HEK293T (cell line): Measurements from ENCODE around the gene NABP2.

Experiments
- CTCF ChIA-PET: fragments of 350-600 bp; formaldehyde crosslinking; extraction: SDS; loops from one replicate; lab custom pipeline; 2021; ENCODE audit warnings: antibody characterized with exemption, inconsistent platforms; lab: Yijun Ruan, JAX
- POLR2A ChIA-PET: fragments of 350-600 bp; formaldehyde crosslinking; extraction: SDS; loops from one replicate; lab custom pipeline; 2020; ENCODE audit warnings: antibody characterized with exemption, inconsistent platforms; lab: Yijun Ruan, JAX
- DNase-seq: peaks from one replicate; pipeline ENCODE4 v3.0.0; 2012; ENCODE audit warnings: mixed read lengths; ENCODE audit errors: extremely low spot score
- ARNT ChIP-seq: fragments of 450-650 bp; IDR thresholded peaks from 2 replicates; pipeline ENCODE4 v1.6.1; 2017; ENCODE audit warnings: mild to moderate bottlenecking
- BHLHE40 ChIP-seq: fragments of 450-650 bp; IDR thresholded peaks from 2 replicates; pipeline ENCODE4 v1.6.1; 2016; ENCODE audit warnings: mild to moderate bottlenecking, moderate library complexity, borderline replicate concordance
- CTBP1 ChIP-seq: fragments of 450-650 bp; IDR thresholded peaks from 2 replicates; pipeline ENCODE4 v1.6.1; 2016; ENCODE audit warnings: borderline replicate concordance
- ELF4 ChIP-seq: fragments of 450-650 bp; IDR thresholded peaks from 2 replicates; pipeline ENCODE4 v1.6.1; 2017; ENCODE audit warnings: antibody characterized with exemption
- FOXA1 ChIP-seq: fragments of 450-650 bp; IDR thresholded peaks from 2 replicates; pipeline ENCODE4 v1.6.1; 2016; ENCODE audit warnings: mild to moderate bottlenecking
- FOXK2 ChIP-seq: fragments of 450-650 bp; IDR thresholded peaks from 2 replicates; pipeline ENCODE4 v1.6.1; 2016; ENCODE audit warnings: mild to moderate bottlenecking
- FOXM1 ChIP-seq: fragments of 450-650 bp; IDR thresholded peaks from 2 replicates; pipeline ENCODE4 v1.6.1; 2017; ENCODE audit warnings: mild to moderate bottlenecking, borderline replicate concordance
- HDGF ChIP-seq: fragments of 450-650 bp; IDR thresholded peaks from 2 replicates; pipeline ENCODE4 v1.6.1; 2017; ENCODE audit warnings: antibody characterized with exemption, borderline replicate concordance
- L3MBTL2 ChIP-seq: fragments of 450-650 bp; conservative IDR thresholded peaks from 2 replicates; pipeline ENCODE4 v1.6.1; 2016; ENCODE audit warnings: mild to moderate bottlenecking
- LEF1 ChIP-seq: fragments of 450-650 bp; IDR thresholded peaks from 2 replicates; pipeline ENCODE4 v1.6.1; 2017; ENCODE audit warnings: mild to moderate bottlenecking, borderline replicate concordance
- PKNOX1 ChIP-seq: fragments of 450-650 bp; IDR thresholded peaks from 2 replicates; pipeline ENCODE4 v1.6.1; 2016
- SP1 ChIP-seq: fragments of 450-650 bp; IDR thresholded peaks from 2 replicates; pipeline ENCODE4 v1.6.1; 2017
- SUZ12 ChIP-seq: fragments of 450-650 bp; IDR thresholded peaks from 2 replicates; pipeline ENCODE4 v1.6.1; 2016; ENCODE audit warnings: mild to moderate bottlenecking
- TARDBP ChIP-seq: fragments of 450-650 bp; IDR thresholded peaks from 2 replicates; pipeline ENCODE4 v1.6.1; 2016
- ZNF384 ChIP-seq: fragments of 450-650 bp; IDR thresholded peaks from 2 replicates; pipeline ENCODE4 v1.6.1; 2016

The NABP2 gene

DNA sequence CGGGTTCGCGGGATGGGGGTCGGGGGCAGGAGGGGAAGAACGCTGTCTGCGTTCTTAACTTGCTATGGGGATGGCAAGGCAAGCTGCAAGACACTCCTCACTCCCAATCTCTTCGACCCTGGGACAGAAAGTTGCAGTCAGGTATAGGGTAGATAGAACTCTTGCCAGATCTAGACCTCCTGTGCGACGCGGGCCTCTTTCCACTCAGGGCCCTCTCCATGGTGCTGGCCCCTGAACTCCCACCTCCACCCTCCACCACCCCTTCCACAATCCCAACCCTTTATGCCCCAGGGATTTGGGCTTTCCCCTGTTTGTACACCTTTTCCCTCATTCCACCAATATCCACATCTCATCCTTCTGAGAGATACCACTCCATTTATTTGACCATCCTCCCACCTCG, 812 bp downstream of the NABP2 start:
- POLR2A ChIA-PET, result interaction anchor here (1.6 kb wide), 1 partner anchor 41 kb away, joined by 3 read pairs; the partner anchor contains the start of gene COQ10A
- no peak for DNase-seq
- CTCF ChIA-PET, result interaction anchor here (1.2 kb wide), 1 partner anchor 35 kb away, joined by 3 read pairs; the partner anchor contains the start of gene SMARCC2
- TF ChIP-seq FOXM1, result no peak
- TF ChIP-seq ARNT, result no peak
- TF ChIP-seq FOXA1, result no peak
- no peak for TF ChIP-seq L3MBTL2
- no peak for TF ChIP-seq ELF4
- TF ChIP-seq HDGF, result no peak
- no peak for TF ChIP-seq FOXK2
- TF ChIP-seq BHLHE40, result no peak
- no peak for TF ChIP-seq SP1
- TF ChIP-seq ZNF384, result no peak
- TF ChIP-seq TARDBP, result no peak
- TF ChIP-seq LEF1, result no peak
- no peak for TF ChIP-seq CTBP1
- no peak for TF ChIP-seq SUZ12

DNA sequence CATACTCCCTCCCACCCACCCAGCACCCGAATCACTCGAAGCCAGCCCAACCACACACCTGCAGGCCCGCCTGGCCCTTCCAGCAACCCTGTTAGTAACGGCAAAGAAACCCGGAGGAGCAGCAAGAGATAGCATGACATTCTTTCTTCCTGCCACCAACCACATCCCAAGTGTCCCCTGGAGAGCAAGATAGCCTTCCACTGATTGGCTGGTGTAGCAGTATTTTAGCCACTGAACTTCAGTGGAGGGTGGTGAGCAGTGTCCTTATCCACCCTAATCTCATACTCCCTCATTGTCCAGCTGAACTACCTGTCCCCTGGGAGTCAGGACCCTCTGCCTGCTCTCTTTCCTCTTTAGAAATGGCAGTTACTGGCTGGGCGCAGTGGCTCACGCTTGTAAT, 4.9 kb downstream of the NABP2 start:
- ChIA-PET CTCF (no interaction called here), POLR2A (no interaction called here)
- no peak for DNase-seq
- TF ChIP-seq LEF1 (no peak), BHLHE40 (no peak), ELF4 (no peak), SP1 (no peak), HDGF (no peak), ZNF384 (no peak), L3MBTL2 (no peak), SUZ12 (no peak), PKNOX1 (no peak), FOXK2 (no peak), ARNT (no peak), TARDBP (no peak), CTBP1 (no peak)

- ChIA-PET CTCF (no interaction called here), POLR2A (interaction anchor here (3.0 kb wide), 1 partner anchor 8 kb away, joined by 18 read pairs; the partner anchor contains the start of gene RNF41)
- no peak for DNase-seq
- TF ChIP-seq PKNOX1 (no peak), CTBP1 (no peak), HDGF (no peak), ELF4 (no peak), FOXK2 (no peak), LEF1 (no peak), FOXA1 (no peak), L3MBTL2 (no peak), TARDBP (no peak), SUZ12 (no peak), SP1 (no peak), FOXM1 (no peak), ZNF384 (no peak), ARNT (no peak)
Observed at GRCh38 chr12:56229916-56230431, 5.8 kb downstream of the NABP2 start, which contains the start of gene SLC39A5. Gene SLC39A5 (plus strand): TSS chr12:56230051. CDS start chr12:56231275, 1,224 bp downstream.

DNA sequence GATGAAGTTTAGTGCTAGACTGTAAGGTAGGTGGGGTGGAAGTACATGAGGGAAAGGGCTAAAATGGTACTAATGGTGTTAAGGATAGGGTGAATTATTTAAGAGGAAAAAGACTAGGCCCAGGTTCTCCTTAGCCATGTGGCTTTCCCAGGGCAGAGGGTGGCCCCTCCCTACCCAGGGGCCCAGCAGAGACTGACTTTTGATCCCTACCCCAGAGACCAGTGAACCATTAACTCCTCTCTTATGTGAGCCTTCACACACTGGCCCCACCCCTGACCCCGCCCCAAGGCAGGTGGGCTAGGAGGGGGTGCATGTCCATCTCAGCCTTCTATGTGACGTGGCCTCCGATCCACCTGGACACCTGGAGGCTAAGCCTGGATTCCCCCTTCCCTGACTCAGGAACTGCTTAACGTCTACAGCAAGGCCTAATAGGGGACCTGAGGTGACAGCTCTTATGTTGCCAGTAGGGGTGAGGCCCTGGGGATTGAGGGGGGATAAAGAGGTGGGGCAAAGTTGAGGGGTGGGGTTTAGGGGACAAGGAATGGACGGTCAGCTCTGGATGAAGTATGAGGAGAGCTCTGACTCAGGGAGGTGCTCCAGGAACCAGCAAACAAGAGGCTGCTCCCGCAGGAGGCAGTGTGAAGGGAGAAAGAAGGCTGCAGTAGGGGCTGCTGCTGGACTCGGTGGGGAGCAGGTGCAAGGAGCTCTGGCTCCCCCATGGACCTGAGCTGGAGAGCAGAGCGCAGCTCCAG, 6.5 kb downstream of the NABP2 start:
- POLR2A ChIA-PET, result interaction anchor here (1.0 to 3.0 kb wide), 2 partner anchors 9 to 85 kb away, joined by 3 to 18 read pairs; partner anchors contain the start of genes CNPY2 and RNF41
- CTCF ChIA-PET, result interaction anchor here (0.5 to 0.9 kb wide), 2 partner anchors 103 to 228 kb away, joined by 3 read pairs; partner anchors contain the start of gene ESYT1
- no peak for DNase-seq
- TF ChIP-seq SP1 (no peak), CTBP1 (no peak), TARDBP (no peak), FOXK2 (no peak), BHLHE40 (no peak)

GRCh38 chr12:56231184-56231582, 7.0 kb downstream of the NABP2 start:
- CTCF ChIA-PET, result interaction anchor here (0.5 to 0.9 kb wide), 2 partner anchors 103 to 229 kb away, joined by 3 read pairs; partner anchors contain the start of gene ESYT1
- POLR2A ChIA-PET, result interaction anchor here (1.0 to 3.0 kb wide), 2 partner anchors 9 to 85 kb away, joined by 3 to 18 read pairs; partner anchors contain the start of genes CNPY2 and RNF41
- no peak for TF ChIP-seq SP1
- DNase-seq, result no peak

- no peak for TF ChIP-seq BHLHE40
- no peak for TF ChIP-seq LEF1
- TF ChIP-seq ELF4, result no peak
- TF ChIP-seq TARDBP, result no peak
- TF ChIP-seq ZNF384, result no peak
- TF ChIP-seq SUZ12, result no peak
- no peak for TF ChIP-seq CTBP1
- no peak for TF ChIP-seq FOXA1
- no peak for TF ChIP-seq FOXM1
- no peak for TF ChIP-seq L3MBTL2
- no peak for TF ChIP-seq PKNOX1
- TF ChIP-seq HDGF, result no peak
- POLR2A ChIA-PET, result interaction anchor here (1.1 to 2.7 kb wide), 4 partner anchors 13 to 72 kb away, joined by 3 to 18 read pairs (median 6); partner anchors contain the start of gene RNF41
- CTCF ChIA-PET, result interaction anchor here (1.4 kb wide), 1 partner anchor 27 kb away, joined by 4 read pairs; no protein-coding TSS in a partner anchor
- DNase-seq, result no peak
Observed at GRCh38 chr12:56234746-56235436, 10.7 kb downstream of the NABP2 start.
